Astrocyte of the cerebellum (primary cell): Measurements from ENCODE around the gene ENPP7.

Experiments
- DNase-seq: peaks from one replicate; pipeline ENCODE4 v3.0.0-alpha.2; 2011; ENCODE audit warnings: low read depth
- H3K4me3 ChIP-seq: 2 replicates; pipeline ENCODE4 v1.5.1; 2011; ENCODE audit warnings: mild to moderate bottlenecking, low read depth, low read length, moderate library complexity
- in situ Hi-C: cut with HindIII; loops from 2 replicates; pipeline ENCODE4 v1.10.0; 2017; ENCODE audit warnings: low sequenced_read_pairs
- TF ChIP-seq, protein P1 (sequence below): IDR thresholded peaks from 2 replicates; pipeline ENCODE4 v1.5.1; 2012; ENCODE audit warnings: low read length, low read depth, moderate library complexity, mild to moderate bottlenecking; ENCODE audit errors: missing control alignments

ENPP7 gene

DNA sequence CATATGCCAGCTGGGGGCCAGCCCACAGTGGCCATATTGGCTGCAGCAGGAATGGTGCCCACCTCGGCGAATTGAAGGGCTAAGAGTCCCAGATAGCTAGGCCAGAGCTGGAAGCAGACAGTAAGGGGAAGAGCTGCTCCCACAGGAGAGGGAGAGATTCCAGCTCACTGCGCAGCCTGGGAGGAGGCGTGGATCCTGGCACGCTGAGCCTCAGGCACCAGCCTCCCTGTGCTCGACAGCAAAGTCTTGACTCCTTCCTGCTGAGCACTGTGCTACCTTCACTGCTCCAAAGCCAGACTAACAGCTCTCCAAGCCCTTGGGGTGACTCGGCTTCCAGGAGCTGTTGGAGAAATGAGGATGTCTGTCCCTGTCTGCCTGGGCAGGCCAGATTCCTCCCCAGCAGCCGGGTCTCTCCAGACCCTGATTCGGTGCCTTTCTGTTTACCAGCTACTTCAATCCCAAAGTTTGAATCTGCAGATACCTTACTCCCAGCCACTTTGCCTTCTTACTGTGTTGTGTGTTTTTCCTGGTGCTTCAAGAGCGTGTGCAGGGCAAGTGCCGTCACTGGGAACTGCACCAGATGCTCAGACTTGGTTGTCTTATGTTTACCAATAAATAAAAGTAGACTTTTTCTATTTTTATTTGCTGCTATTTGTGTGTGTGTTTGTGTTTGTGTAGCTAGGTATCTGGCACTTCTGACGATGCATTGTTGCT is 56.3 kb downstream of the ENPP7 start:
- in situ Hi-C loops = no loop called here
- H3K4me3 ChIP-seq = no peak overlapping the region
- TF ChIP-seq, protein P1, sequence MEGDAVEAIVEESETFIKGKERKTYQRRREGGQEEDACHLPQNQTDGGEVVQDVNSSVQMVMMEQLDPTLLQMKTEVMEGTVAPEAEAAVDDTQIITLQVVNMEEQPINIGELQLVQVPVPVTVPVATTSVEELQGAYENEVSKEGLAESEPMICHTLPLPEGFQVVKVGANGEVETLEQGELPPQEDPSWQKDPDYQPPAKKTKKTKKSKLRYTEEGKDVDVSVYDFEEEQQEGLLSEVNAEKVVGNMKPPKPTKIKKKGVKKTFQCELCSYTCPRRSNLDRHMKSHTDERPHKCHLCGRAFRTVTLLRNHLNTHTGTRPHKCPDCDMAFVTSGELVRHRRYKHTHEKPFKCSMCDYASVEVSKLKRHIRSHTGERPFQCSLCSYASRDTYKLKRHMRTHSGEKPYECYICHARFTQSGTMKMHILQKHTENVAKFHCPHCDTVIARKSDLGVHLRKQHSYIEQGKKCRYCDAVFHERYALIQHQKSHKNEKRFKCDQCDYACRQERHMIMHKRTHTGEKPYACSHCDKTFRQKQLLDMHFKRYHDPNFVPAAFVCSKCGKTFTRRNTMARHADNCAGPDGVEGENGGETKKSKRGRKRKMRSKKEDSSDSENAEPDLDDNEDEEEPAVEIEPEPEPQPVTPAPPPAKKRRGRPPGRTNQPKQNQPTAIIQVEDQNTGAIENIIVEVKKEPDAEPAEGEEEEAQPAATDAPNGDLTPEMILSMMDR = no peak
- no peak for DNase-seq

DNA sequence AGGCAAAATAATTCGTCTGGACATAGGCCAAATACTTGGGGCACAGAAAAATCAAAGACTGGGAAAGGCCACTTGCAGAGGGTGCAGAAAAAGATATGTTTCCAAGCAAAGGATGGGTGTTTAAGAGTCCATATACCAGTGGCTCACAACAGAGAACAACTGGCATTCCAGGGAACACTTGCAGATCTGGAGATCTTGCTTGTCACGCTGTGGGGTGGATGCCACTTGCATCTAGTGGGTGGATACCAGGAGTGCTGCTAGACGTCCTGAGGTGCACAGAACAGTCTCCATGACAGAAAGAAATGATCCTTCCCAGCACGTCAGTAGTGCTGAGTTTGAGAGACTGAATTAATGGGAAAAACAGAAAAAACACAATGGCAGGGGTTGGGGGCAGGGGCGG is 57.7 kb downstream of the ENPP7 start:
- in situ Hi-C loops = no loop called here
- no peak overlapping the region for H3K4me3 ChIP-seq
- no peak for DNase-seq
- TF ChIP-seq, protein P1 = no peak

DNA sequence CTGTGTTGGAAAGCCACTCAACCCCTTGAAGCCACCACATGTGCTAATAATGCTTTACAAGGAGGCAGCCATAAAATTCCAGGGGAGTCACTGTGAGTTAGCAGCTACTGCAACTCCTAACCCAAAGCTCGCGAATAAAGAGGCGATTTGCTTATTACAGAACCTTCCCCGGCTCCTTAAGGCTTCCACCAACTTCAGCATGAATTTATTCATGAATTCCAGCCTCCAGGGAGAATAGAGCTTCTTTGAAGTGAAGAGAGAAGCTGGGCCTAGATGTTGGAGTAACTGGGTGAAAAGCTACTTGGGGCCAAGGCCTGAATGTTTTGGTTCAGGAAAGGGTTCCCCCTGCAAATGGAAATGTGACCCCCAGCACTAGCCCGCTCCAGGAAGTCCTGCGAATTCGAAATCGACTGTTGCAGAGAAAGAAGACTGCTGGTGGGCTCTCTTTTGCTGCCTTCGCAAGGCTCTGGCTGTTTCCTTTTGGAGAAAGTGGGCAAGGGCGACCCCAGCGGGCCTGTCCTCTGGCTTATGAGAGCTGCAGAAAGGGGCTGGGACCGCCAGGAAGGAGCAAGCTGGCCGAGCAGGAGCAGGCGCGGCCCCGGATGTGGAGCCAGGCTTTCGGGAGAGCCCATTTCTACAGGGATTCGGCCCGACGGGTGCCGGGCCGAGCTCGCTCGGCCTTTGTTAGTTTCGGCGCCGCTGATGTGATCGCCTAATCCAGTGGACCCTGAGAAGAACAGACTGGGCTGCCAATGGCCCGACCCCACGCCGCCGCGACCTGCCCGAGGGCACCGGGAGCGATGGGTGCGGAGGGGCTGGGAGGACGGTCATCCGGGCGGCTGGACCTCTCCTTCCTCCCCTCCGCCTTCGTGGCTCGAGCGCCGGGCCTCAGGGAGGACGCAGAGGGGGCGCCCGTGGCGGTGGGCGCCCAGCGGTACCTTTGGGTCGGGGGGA is 58.5 kb downstream of the ENPP7 start:
- in situ Hi-C loops = no loop called here
- no peak for DNase-seq
- H3K4me3 ChIP-seq = no peak overlapping the region
- TF ChIP-seq, protein P1 = no peak

DNA sequence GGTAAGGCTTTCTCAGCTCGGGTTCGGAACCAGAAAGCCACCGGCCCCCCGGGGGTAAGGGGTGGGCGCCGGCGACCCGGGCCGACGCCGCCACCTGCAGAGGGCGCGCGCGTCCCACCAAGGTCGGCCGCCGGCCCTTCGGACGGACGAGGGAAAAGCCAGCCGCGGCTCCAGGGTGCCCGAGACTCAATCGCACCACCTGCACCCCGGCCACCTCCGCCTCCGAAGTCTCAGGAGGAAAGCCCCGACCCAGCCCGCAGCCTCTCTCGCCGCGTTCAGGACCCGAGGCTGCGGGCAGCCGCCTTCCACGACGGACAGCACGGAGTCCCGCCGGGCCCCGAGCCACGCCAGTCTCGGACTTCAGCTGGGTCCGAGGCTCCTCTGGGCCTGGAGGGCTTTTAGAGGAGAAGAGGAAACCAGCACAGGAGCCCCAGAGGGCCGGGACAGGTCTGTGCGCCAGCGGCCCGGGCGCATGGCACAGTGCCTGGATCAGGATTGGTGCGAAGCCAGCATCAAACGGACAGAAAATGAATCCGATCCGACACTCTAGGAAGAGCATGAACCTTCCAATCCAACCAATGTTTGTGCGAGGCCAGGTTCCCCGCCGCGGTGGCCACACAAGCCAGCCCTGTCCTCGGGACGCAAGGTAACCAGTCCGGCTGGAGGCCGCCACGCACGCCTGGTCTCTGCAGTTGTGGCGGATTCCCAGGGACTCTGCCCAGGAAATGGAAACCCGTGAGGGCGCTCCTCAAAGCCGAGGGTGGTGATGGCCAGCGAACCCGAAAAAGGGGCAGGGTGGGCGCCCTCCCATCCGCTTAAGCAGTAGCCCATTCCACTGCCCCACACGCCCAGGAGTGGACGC is 59.4 kb downstream of the ENPP7 start:
- TF ChIP-seq, protein P1 = peak; percentile 63
- in situ Hi-C loops = no loop called here
- no peak overlapping the region for H3K4me3 ChIP-seq
- DNase-seq = no peak

DNA sequence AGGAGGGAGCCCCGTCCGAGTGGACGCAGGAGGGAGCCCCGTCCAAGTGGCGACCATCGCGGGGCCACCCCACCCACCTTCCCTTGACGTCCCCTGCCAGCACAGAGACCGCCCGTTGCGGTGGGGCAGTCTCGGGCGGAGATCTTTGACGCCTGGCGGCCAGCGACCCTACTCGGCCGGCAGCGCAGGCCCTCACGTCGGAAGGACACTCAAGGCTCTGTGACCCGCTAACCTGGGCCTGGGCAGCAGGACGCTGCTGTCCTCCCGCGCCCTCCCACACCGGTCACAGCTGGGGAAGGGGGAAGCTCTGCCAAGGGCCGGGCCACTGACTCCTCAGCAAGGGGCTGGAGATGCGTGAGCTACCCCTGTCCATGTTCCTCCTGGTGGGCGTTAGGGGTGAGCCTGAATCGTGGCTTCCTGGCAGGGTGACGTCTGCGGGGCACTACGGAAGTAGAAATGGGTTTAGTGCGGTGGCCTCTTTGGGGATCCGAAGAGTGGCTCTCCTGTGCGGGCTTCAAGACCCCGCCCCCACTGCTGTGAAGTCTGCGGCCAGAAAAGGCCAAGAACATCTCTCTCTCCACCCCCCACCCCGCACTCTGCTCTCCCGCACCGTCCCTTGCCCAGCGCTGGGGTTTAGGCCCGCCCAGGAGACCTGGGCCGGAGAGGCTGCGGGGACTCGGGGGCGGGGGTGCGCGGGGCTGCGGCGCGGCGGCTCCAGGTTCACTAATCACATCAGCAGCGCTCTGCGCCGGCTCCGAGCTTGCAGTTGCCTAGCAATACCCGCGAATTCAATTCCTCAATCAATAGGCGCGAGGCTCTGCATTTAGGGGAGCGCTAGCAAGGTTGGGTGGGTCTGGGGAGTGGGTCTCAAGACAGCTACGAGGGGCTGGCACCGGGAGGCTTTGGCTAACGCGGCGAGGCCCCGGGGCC is 60.3 kb downstream of the ENPP7 start:
- in situ Hi-C loops = no loop called here
- H3K4me3 ChIP-seq = no peak overlapping the region
- DNase-seq = no peak
- TF ChIP-seq, protein P1 = no peak
